RPMI8226 (cell line): Measurements from ENCODE around the gene CTSA.
A peak's percentile ranks its signal among the peaks of the same experiment; 100 is the strongest.
"Not testable (repeated sequence)": the region's sequence is repeated elsewhere in the genome, so short reads cannot be mapped to it uniquely, and the experiment has no call there.

Source experiments
- DNase-seq: peaks from one replicate; pipeline ENCODE4 v3.0.0-alpha.2; 2015

The CTSA gene

DNA sequence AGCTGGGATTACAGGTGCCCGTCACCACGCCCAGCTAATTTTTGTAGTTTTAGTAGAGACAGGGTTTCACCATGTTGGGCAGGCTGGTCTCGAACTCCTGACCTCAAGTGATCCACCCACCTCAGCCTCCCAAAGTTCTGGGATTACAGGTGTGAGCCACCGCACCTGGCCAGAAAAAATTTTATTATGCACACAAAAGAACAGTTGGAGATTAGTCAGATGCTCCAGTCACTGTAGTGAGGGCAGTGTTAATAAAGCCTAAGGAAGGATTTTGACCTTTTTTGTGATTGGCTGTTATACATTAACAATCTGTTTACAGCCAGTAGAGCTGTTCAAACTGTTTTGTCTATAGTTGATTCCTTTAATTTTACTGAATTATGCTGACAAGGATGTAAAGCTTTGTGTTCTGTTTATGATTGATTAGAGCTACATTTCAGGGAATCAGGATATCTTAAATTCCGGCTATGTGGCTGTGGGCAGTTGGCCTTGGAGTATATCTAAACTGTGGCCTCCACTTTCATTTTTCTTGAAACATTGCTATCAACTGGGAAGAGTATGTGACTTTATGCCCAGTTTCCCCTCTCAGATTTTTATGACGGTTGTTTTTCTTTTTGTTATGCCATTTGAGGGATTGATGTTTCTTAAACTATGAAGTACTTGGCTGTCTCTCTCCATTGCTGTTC is 23.9 kb upstream of the CTSA start:
- DNase-seq, result no peak

DNA sequence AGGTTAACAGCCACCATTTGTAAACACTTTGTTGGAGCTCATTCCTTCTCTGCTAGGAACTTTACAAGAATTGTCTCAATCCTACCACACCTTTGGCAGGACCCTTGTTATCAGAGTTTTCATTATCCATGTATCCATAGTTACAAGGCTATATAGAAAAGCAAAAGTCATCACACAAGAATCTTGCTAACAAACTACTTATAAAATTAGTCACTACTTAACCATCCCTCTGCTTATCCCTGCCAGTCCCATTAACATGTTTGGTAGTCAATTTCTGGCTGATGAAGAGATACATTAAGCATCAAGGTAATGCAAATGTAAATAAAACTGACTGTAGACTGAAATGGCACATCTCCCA is 23.3 kb upstream of the CTSA start:
- DNase-seq, result no peak

DNA sequence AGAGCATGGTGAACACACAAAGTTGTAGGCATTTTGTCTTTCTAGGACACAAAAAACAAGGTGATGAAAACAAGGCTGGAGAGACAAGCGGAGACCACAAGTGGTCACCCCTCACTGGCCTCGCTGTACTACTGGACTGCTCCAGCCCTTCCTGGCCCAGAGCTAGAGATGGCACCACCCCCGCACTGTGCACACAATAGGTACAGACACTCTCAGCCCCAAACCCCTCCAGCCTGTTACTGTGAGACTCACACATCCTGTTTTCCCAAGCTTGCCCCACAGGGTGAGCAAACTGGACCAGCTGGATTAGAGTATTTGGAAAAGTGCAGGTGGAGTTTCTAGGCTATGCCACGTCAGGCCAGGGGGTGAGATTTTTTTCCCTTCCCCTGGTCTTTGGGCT is 18.5 kb upstream of the CTSA start:
- DNase-seq, result no peak

DNA sequence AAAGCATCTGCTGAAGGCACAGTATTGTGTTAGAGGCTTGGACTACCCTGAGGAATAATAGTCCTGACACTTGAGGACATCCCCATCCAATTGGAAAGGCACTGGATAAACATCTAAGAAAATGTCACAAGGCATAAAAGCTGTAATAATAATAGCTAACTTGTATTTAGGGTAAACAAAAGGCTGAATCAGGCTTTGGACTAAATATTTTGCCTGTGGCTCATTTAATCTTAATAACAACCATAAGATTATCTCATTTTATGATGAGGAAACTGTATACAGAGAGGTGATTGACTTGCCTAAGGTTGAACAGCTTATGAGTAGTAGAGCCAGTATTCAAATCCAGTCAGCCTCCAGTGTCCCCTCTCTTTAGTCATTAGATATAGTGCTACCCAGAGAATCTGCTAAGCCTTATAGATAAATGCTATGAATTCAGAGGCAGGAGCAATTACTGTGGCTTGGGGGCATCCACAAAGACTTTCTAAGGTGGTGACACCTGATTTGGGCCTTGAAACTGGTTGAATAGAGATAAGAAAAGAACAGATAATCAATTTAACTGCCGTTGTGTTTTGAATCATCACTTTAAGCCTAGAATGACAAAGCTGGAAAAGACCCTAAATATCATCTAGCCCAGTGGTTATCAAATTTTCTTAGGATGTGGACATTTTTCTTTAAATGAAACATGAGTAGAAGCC is 17.6 kb upstream of the CTSA start:
- no peak for DNase-seq

DNA sequence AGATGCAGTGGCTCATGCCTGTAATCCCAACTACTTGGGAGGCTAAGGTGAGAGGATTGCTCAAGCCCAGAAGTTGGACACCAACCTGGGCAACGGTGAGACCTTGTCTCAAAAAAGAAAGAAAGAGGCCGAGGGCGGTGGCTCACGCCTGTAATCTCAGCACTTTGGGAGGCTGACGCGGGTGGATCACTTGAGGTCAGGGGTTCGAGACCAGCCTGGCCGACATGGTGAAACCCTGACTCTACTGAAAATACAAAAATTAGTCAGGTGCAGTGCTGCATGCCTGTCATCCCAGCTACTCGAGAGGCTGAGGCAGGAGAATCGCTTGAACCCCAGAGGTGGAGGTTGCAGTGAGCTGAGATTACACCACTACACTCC is 17.0 kb upstream of the CTSA start:
- not testable (repeated sequence) for DNase-seq

DNA sequence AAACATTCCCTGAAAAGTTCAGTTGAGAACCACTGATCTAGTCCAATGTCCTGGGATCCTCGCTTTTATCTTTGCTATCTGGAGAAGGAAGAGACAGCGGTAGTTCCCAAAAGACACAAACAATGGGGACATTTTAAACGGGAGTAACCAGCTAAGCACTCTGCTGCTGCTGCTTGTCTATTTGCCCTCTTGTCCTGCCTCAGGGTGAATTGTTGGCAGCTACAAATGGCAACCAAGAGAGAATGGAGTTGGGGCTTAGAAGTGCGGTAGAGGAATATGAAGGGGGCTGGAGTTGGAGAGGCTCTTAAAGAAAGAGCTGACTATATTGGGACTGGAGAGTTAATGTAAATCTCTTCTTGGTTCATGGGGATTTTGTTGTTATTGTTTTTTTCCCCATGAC is 16.6 kb upstream of the CTSA start:
- no peak for DNase-seq

DNA sequence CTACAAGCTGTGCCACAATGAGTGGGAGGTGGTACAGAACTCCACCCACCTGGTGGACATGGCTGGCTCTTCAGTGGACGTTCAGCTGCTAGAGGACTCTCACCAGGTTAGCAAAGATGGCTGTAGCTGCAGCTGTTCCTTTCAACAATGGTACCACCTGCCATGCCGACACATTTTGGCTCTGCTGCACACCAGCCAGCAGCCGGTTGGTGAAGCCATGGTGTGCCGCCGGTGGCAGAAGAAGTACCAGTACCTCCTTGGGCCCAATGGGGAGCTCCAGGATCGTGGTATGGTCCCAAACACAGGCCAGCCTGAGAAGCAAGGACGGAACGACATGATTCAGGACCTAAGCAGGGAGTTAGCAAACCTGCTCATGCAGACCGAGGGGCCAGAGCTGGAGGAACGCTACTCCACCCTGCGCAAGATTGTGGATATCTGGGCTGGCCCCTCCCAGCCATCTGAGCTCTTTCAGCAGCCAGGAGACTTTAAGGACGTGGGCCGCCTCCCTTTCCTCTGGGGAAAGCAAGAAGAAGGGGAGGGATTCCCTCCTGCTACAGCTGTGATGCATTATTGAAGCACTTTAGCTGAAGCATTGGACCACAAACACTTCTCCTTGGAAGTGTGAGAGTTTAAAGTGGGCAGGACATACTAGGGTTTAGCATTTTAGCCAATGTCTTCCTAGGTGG is 12.9 kb upstream of the CTSA start:
- DNase-seq, result no peak

DNA sequence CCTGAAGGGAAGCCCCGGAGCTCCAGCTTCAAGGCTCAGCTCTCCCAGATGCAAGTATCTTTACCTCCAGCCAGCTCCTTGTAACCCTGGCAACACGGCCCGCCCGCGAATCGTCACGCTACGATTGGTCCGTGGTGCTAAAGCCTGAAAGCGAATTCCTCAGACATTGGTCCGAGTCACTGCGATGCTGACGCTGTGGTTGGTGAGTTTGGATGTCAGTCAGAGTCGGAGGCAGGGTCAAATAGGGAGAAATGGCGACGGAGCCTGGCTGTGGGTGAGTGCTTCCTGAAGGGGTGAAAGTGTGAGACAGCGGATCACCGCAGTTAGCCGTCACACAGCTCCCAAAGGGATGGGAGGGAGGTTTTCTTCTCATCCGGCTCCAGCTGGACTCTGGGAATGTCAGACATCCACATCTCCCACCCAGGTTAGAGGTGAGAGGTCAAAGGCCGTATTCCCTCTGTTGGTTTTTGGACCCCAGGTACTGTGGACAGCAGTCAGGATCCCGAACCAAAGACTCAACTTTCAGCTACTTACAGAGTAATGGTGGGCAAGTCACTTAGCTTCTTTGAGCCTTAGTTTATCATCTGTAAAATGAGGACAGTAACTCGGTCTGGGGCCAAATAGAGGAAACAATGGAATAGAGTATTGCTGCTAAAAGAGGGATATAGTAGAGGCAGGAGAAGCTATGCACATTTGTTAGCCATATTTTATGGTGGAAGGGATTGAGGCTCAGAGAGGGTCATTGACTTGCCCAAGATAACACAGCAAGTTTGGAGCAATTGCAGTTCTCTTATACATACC is 9.9 kb upstream of the CTSA start, which contains the start of gene ZSWIM1:
Gene ZSWIM1 (plus strand): TSS at position 240 of the 801 bp plus-strand sequence. CDS start 1,366 bp downstream, outside the sequence.
- peak; percentile 99 for DNase-seq

DNA sequence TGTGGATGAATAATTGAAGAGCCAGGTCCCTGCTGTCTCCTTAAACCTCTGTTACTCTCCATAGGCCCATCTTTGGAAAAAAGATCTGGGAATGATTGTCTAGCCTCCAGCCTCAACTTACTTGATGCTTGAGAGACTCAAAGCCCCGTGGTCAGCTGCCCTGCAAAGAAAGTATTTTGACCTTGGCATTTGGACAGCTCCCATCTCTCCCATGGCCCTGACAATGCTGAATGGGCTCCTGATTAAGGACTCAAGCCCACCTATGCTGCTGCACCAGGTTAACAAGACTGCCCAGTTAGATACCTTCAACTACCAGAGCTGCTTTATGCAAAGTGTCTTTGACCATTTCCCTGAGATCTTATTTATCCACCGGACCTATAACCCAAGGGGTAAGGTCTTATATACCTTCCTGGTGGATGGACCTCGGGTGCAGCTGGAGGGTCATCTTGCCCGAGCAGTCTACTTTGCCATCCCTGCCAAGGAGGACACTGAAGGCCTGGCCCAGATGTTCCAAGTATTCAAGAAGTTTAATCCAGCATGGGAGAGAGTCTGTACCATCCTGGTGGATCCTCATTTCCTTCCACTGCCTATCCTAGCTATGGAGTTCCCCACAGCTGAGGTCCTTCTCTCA is 8.6 kb upstream of the CTSA start:
- DNase-seq, result no peak

DNA sequence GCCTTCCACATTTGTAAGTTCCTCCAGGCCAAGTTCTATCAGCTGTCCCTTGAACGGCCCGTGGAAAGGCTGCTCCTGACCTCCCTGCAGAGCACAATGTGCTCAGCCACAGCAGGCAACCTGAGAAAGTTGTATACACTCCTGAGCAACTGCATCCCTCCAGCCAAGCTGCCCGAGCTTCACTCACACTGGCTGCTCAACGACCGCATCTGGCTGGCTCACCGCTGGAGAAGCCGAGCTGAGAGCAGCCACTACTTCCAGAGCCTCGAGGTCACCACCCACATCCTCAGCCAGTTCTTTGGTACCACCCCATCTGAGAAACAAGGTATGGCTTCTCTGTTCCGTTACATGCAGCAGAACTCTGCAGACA is 8.1 kb upstream of the CTSA start:
- DNase-seq, result no peak

DNA sequence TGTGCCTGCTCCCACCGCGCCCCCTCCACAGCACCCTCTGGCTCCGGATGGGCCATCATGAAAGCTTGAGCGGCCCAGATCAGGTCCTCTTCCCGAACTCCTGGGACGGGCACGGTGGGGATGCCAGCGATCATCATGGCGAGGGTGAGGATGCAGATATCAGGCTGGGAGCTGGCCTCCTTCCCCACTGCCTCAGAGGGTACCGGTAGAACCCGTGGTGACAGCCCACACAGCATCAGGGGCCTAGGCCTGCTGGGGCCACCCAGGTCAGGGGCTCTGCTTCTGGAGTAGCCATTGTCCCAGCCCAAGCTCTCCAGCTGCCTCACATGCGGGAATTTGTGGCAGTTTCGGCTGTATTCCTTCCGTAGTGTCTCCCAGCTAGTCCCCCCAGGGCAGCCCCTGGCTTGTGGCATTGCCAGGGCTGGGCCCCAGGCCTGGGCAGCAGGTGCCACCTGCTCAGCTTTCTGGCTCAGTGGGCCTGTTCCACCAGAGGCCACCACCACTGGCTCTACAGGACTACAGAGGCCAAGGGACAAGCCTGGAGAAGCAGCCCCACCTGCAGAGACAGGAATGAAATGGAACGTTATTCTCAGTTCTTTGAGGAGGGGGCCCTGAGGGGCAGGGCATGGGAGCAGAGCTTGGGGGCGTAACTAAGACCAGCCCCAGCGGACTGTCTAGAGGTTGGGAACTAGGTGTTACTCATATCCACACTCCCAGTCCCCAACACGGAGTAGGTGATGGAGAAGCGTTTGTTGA is 4.4 kb upstream of the CTSA start:
- DNase-seq, result no peak

DNA sequence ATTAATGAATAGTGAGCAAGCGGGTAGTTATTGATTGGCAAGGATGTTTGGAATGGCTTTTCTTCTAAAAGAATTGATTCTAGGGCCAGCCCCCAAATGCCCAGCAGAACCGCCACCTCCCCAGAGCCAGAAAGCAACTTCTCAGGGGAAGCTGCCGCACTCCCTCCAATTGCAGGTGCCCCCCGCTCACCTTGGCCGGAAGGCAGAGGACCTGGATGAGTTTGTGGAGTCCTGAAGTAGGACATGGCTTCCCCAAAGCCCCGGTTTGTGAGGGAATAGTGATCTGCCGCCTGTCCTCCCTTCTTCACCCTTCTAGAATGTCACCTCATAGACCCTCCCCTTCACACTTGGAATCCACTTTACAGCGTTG is 3.8 kb upstream of the CTSA start, which contains the start of gene SPATA25:
Gene SPATA25 (minus strand): TSS at position 277 of the 370 bp plus-strand sequence. CDS start 32 bp downstream, at position 245.
- DNase-seq, result no peak

DNA sequence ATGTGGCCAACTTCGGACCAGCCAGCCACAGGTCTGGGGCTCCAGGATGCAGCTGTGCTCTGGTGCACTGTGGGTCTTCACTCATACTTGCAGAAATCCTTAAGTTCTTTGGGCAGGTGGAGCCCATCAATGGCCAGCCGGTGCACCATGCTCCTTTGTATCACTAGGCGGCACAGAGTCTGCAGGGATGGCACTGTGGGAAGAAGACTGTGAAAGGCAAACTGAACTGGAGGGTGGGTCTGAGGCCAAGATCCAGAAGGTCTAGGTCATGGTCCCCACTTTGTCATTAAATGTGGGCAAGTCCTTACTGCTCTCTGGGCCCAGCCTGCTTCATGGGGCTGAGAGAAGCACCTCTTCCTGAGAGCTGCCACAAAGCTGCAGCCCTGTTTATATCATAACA is 2.5 kb upstream of the CTSA start:
- DNase-seq, result no peak

DNA sequence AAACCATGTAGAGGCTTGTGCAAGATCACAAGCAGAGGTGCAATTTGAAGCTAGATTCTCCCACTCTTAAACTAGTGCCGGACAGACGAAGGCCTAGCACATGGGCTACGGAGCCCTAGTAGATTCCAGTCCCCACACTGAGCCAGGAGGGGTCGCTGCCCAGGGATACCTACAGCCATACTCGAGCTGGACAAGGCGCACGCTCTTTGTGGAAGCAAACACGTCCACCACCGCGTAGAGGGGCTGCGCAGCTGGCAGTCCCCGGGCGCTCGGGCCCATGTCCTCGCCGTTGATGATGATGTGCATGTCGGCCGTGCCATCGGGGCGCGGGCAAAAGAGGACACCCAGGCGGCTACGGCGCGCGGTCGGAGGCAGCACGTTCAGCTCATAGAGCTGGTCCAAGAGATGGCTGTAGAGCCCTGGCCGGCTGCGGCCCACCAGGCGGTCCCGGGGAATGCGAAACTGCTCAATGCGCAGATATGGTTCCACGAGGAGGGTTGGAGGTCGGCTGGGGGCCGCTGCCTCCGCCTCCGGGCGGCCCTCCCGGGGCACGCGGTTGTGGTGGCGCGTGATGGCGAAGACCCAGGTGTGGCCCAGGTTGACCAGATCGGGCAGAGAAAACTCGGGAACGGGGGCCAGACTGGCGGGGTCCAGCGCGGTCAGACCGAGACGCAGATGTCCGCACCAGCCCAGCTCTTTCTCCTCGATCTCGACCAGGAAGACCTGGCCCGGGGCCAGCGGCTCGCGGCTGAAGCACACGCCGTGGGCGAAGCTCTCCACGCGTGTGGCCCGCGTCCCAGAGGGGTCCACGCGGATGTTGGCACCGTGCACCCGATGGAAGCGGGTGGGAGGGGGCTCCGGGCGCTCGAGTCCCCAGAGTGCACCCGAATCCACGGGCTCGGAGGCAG is 804 bp upstream of the CTSA start:
- peak; percentile 47 for DNase-seq

DNA sequence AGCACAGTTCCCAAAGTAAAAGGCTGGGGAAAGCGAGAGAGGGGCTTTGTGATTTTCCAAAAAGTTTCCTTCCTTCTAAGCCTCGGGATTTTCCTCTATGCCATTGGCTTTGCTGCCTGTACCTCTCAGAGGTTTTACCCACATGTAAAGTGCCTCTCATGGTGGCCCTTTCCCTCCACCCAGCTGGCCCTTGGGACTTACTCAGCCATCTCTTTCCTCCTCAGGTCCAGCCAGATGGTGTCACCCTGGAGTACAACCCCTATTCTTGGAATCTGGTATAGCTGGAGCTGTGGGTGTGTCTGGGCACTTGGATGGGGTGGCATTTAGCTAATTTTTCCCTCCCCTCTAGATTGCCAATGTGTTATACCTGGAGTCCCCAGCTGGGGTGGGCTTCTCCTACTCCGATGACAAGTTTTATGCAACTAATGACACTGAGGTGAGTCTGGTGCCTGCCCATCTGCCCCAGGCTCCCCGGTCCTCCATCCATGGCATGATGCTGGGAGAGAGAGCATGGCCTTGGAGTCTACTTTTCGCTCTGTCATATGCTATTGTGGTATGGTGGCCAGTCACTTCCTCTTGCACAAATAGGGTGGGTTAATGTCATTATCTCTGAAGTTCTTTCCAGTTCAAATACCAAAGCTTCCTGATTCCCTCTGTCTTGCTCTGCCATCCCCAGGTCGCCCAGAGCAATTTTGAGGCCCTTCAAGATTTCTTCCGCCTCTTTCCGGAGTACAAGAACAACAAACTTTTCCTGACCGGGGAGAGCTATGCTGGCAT is 1.1 kb downstream of the CTSA start:
- no peak for DNase-seq

DNA sequence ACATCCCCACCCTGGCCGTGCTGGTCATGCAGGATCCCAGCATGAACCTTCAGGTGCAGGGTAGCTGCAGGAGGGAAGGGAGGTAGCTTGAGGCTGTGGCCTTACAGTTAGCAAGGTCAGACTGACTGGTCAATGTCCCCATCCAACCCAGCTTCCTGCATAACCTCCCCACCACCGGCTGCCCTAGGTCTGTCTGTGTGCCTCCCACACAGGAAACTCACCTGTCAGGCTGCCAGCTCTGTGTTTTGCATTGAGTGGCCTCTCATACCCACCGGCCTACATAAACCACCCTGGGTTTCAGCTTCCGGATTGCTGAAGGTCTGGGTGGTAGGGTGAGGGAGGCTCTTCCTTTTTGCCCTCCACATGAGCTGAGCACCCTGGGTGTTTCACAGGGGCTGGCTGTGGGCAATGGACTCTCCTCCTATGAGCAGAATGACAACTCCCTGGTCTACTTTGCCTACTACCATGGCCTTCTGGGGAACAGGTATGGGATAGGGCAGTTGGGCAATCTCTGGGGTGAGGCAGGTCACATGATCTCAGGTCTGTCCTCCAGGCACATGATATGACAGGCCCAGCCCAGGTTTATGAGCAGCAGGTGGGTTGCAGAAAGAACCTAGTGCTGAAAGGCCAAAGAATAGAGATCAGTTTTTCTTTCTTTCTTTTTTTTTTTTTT is 1.8 kb downstream of the CTSA start:
- DNase-seq, result no peak

DNA sequence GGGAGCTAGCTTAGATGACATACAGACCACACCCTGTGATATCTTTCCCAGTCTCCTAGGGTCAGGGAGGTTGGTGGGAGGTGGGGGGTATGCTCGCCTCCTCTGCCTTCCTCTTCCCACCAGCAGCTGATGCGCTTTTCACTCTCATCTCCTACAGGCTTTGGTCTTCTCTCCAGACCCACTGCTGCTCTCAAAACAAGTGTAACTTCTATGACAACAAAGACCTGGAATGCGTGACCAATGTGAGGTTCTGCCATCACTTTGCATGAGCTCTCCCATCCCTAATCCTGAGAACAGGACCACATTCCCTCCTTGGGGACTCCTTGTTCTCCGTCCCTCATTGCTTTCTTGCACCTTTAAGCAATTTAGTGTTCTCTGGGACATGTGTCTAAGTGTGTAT is 2.7 kb downstream of the CTSA start:
- no peak for DNase-seq

DNA sequence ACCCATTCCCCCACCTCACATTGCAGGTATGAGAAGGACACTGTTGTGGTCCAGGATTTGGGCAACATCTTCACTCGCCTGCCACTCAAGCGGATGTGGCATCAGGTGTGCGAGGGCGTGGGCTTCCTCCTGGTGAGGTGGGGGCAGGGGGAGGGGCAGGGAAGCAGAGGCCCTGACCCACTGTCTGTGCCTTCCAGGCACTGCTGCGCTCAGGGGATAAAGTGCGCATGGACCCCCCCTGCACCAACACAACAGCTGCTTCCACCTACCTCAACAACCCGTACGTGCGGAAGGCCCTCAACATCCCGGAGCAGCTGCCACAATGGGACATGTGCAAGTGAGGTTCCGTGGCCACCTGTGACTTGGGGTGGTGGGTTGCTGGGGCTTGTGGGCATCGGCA is 3.7 kb downstream of the CTSA start:
- no peak for DNase-seq

DNA sequence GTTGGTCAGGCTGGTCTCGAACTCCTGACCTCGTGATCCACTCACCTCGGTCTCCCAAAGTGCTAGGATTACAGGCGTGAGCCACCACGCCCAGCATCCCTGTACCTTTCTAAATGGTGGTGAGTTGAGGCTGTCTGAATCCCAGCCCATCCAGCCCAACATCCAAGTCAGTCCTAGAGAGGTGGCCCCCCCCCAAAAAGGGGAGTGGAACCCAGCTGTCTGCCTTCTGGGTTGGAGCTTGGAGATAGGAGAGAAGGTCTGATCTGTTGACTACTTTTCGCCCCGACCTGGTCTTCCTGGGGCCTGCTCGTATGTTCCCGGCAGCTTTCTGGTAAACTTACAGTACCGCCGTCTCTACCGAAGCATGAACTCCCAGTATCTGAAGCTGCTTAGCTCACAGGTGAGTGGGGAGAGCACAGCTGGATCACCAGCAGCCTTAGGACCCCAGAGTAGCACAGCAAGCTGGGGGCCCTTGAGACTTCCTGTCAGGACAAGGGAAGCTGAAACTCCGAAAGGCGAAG is 5.6 kb downstream of the CTSA start:
- no peak for DNase-seq
